Measurements from ENCODE around the gene MS4A12.

The MS4A12 gene

GRCh38 chr11:60457576-60457975 lies 35.0 kb upstream of the MS4A12 start:
- in situ Hi-C loops (cut with HindIII; ENCODE audit: low pct_ligation_motif_present, low sequenced_read_pairs): no loop called here
- TF ChIP-seq CTCF (IDR thresholded peaks at IDR 0.05; ENCODE audit: low read depth, low read length, missing control alignments): no peak
- DNase-seq: no peak
- Histone ChIP-seq H3K27ac (no peak overlapping the region), H3K4me3 (ENCODE audit: low read depth, low read length) (no peak overlapping the region), H3K27me3 (replicated peaks) (no peaks in the 10 kb centered on the region), H3K36me3 (replicated peaks) (no peaks in the 10 kb centered on the region)

GRCh38 chr11:60459345-60459744 lies 33.2 kb upstream of the MS4A12 start:
- Histone ChIP-seq H3K4me3 (ENCODE audit: low read depth, low read length) (no peak overlapping the region), H3K27me3 (replicated peaks) (no peaks in the 10 kb centered on the region), H3K27ac (no peak overlapping the region), H3K36me3 (replicated peaks) (no peaks in the 10 kb centered on the region)
- no peak for TF ChIP-seq CTCF (IDR thresholded peaks at IDR 0.05; ENCODE audit: low read depth, low read length, missing control alignments)
- in situ Hi-C loops (cut with HindIII; ENCODE audit: low pct_ligation_motif_present, low sequenced_read_pairs): no loop called here
- DNase-seq: no peak

GRCh38 chr11:60468829-60469228 lies 23.7 kb upstream of the MS4A12 start:
- H3K4me3 ChIP-seq (ENCODE audit: low read depth, low read length): no peak overlapping the region
- H3K36me3 ChIP-seq (replicated peaks): no peaks in the 10 kb centered on the region
- in situ Hi-C loops (cut with HindIII; ENCODE audit: low pct_ligation_motif_present, low sequenced_read_pairs): no loop called here
- H3K27me3 ChIP-seq (replicated peaks): no peaks in the 10 kb centered on the region
- DNase-seq: no peak
- H3K27ac ChIP-seq: no peak overlapping the region
- TF ChIP-seq CTCF (IDR thresholded peaks at IDR 0.05; ENCODE audit: low read depth, low read length, missing control alignments): no peak

GRCh38 chr11:60469723-60470122 lies 22.9 kb upstream of the MS4A12 start:
- no peak overlapping the region for H3K27ac ChIP-seq
- in situ Hi-C loops (cut with HindIII; ENCODE audit: low pct_ligation_motif_present, low sequenced_read_pairs): no loop called here
- H3K27me3 ChIP-seq (replicated peaks): no peaks in the 10 kb centered on the region
- H3K4me3 ChIP-seq (ENCODE audit: low read depth, low read length): no peak overlapping the region
- no peaks in the 10 kb centered on the region for H3K36me3 ChIP-seq (replicated peaks)
- TF ChIP-seq CTCF (IDR thresholded peaks at IDR 0.05; ENCODE audit: low read depth, low read length, missing control alignments): no peak
- no peak for DNase-seq

- Histone ChIP-seq H3K27me3 (replicated peaks) (no peaks in the 10 kb centered on the region), H3K4me3 (ENCODE audit: low read depth, low read length) (no peak overlapping the region), H3K36me3 (replicated peaks) (no peaks in the 10 kb centered on the region), H3K27ac (no peak overlapping the region)
- no peak for DNase-seq
- no peak for TF ChIP-seq CTCF (IDR thresholded peaks at IDR 0.05; ENCODE audit: low read depth, low read length, missing control alignments)
- in situ Hi-C loops (cut with HindIII; ENCODE audit: low pct_ligation_motif_present, low sequenced_read_pairs): no loop called here
Observed at GRCh38 chr11:60477035-60477445, 15.5 kb upstream of the MS4A12 start.

- DNase-seq: no peak
- H3K27me3 ChIP-seq (replicated peaks): no peaks in the 10 kb centered on the region
Observed at GRCh38 chr11:60482361-60482760, 10.2 kb upstream of the MS4A12 start.

More at GRCh38 chr11:60482361-60482760, 10.2 kb upstream of the MS4A12 start:
- in situ Hi-C loops (cut with HindIII; ENCODE audit: low pct_ligation_motif_present, low sequenced_read_pairs): no loop called here
- Histone ChIP-seq H3K4me3 (ENCODE audit: low read depth, low read length) (no peak overlapping the region), H3K27ac (no peak overlapping the region), H3K36me3 (replicated peaks) (no peaks in the 10 kb centered on the region)
- no peak for TF ChIP-seq CTCF (IDR thresholded peaks at IDR 0.05; ENCODE audit: low read depth, low read length, missing control alignments)
